T-helper 2 cell (primary cell): Measurements from ENCODE around the gene IL12RB1.

Source experiments
- DNase-seq, 5 experiments: peaks; one replicate each; pipeline versions ENCODE4 v3.0.0 to v3.0.0-alpha.2; 2012 to 2022

IL12RB1 gene

GRCh38 chr19:18085702-18086457 lies 854 bp downstream of the IL12RB1 start:
- DNase-seq = no peak

GRCh38 chr19:18083929-18084684 lies 2.6 kb downstream of the IL12RB1 start:
- no peak for DNase-seq

GRCh38 chr19:18074192-18074591 lies 12.5 kb downstream of the IL12RB1 start:
- no peak for DNase-seq

GRCh38 chr19:18073197-18073596 lies 13.5 kb downstream of the IL12RB1 start:
- DNase-seq = peak in 1 of 5 experiments; percentile 72

GRCh38 chr19:18072335-18072734 lies 14.4 kb downstream of the IL12RB1 start:
- no peak for DNase-seq

GRCh38 chr19:18070181-18070580 lies 16.6 kb downstream of the IL12RB1 start:
- DNase-seq = no peak

- no peak for DNase-seq
Observed at GRCh38 chr19:18069383-18069782, 17.4 kb downstream of the IL12RB1 start.

- DNase-seq = no peak
Observed at GRCh38 chr19:18068395-18068794, 18.3 kb downstream of the IL12RB1 start.

- DNase-seq = no peak
Observed at GRCh38 chr19:18065173-18065495, 21.6 kb downstream of the IL12RB1 start.

- DNase-seq = peak in 2 of 5 experiments; percentile 9 to 55
Observed at GRCh38 chr19:18063463-18063862, 23.3 kb downstream of the IL12RB1 start.

GRCh38 chr19:18062028-18062427 lies 24.7 kb downstream of the IL12RB1 start:
- DNase-seq = no peak

GRCh38 chr19:18060472-18060871 lies 26.3 kb downstream of the IL12RB1 start:
- no peak for DNase-seq

GRCh38 chr19:18059902-18060301 lies 26.8 kb downstream of the IL12RB1 start:
- no peak for DNase-seq

GRCh38 chr19:18059297-18059696 lies 27.4 kb downstream of the IL12RB1 start:
- no peak for DNase-seq

GRCh38 chr19:18058208-18059009 lies 28.3 kb downstream of the IL12RB1 start:
- DNase-seq = peak; percentile 62 to 79 (median 66)

GRCh38 chr19:18057557-18057956 lies 29.2 kb downstream of the IL12RB1 start:
- no peak for DNase-seq

- DNase-seq = no peak
Observed at GRCh38 chr19:18055967-18056366, 30.8 kb downstream of the IL12RB1 start.

- DNase-seq = no peak
Observed at GRCh38 chr19:18053576-18054219, 33.0 kb downstream of the IL12RB1 start.

- no peak for DNase-seq
Observed at GRCh38 chr19:18051887-18052286, 34.8 kb downstream of the IL12RB1 start.

- DNase-seq = no peak
Observed at GRCh38 chr19:18049385-18049784, 37.3 kb downstream of the IL12RB1 start.

GRCh38 chr19:18046059-18046718 lies 40.5 kb downstream of the IL12RB1 start:
- DNase-seq = no peak
